ENCODE data around the gene SHH. TPM values are rescaled to one million over a fixed set of nuclear protein-coding genes. Genes with fewer than 3 reads are reported as not detected.

SHH gene
- total and polyA plus RNA-seq, 2 of the 13 experiments (the other 11 are each of a cell fraction or from before 2014, with no cell fraction given): 1.9 to 3.4 TPM

DNA sequence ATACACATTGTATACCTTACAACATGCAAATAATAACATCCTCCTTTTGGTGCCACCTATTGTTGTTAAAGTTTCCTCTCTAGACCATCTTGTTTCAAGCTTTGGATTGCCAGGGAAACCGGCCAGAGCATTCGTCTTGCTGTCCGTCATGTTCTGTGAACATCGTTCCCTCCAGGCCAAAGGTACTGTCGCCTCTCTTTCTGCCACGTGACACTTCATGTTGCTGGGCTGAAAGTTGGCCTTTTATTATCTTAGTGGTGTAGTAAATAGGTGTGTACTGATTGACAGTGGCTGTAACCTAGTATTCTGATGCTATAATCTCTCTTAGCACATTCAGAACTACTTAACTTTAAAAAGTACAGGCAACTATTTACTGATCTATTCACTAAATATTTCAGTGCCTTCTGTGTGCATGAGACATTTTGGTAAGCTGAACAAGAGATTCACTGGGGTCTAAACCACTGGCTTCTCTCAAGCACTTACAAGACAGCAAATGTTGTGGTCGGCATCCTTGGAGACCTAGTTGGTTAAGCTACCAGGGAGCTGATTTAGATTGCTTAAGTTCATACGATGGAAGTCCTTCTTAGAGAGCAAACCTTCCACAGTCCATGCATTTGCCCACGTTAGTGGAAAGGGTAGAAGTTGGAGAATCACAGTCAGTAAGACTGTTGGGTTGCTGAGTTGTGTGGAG, 52.4 kb downstream of the SHH start:
- peaks cover 45% of the 10 kb centered on the region for H3K79me2 ChIP-seq (ENCODE audit: insufficient read depth, low read length)
- no peak overlapping the region for H3K9ac ChIP-seq (ENCODE audit: insufficient read depth, low read depth, low read length)
- H3K27ac ChIP-seq (ENCODE audit: extremely low read length, insufficient read depth, low read length): no peak overlapping the region
- ChIA-PET POLR2A (no interaction called here), CTCF (ENCODE audit: low intra/inter-chr PET ratio, low total read pairs) (no interaction called here)
- in situ Hi-C loops (cut with HindIII; ENCODE audit: extremely low pct_ligation_motif_present, low pct_unique_long_range_greater_than_20kb): loop anchor here (25.0 kb wide), 1 partner anchor 373 kb away; no protein-coding TSS in a partner anchor
- H2AFZ ChIP-seq (ENCODE audit: low read length): no peak overlapping the region
- FAIRE-seq (no peak), DNase-seq (ENCODE audit: low spot score) (no peak), ATAC-seq (no peak)
- peaks cover 25 to 59% of the 10 kb centered on the region in 2 experiments for H3K36me3 ChIP-seq (replicated peaks in 1 of 2; ENCODE audit: control insufficient read depth in 1 of 2, insufficient read depth in 2 of 2, low read length in 2 of 2)
- no peaks in the 10 kb centered on the region for H3K9me3 ChIP-seq (ENCODE audit: low read length)
- H4K20me1 ChIP-seq (ENCODE audit: insufficient read depth, low read length): peaks cover 26% of the 10 kb centered on the region
- H3K27me3 ChIP-seq (ENCODE audit: control insufficient read depth in 1 of 2, insufficient read depth in 2 of 2, low read length in 2 of 2): no peaks in the 10 kb centered on the region
- no peak overlapping the region for H3K4me2 ChIP-seq (ENCODE audit: low read depth, low read length)
- H3K4me1 ChIP-seq (ENCODE audit: insufficient read depth, low read length): no peaks in the 10 kb centered on the region
- H3K4me3 ChIP-seq (replicated peaks in 1 of 3; ENCODE audit: insufficient read depth in 1 of 3, low read depth in 2 of 3, low read length in 3 of 3): no peak overlapping the region
- no TSS peak for BruUV-seq (replicated peaks)
- WGBS (ENCODE audit: low lambda C conversion rate): 98% methylated on average over 9 of the region's 9 CpGs
- intact Hi-C loops (cut with micrococcal nuclease; ENCODE audit: unreplicated experiment): loop anchor here (10.0 kb wide), 2 partner anchors 345 to 375 kb away; no protein-coding TSS in a partner anchor
- TF ChIP-seq, protein P1, sequence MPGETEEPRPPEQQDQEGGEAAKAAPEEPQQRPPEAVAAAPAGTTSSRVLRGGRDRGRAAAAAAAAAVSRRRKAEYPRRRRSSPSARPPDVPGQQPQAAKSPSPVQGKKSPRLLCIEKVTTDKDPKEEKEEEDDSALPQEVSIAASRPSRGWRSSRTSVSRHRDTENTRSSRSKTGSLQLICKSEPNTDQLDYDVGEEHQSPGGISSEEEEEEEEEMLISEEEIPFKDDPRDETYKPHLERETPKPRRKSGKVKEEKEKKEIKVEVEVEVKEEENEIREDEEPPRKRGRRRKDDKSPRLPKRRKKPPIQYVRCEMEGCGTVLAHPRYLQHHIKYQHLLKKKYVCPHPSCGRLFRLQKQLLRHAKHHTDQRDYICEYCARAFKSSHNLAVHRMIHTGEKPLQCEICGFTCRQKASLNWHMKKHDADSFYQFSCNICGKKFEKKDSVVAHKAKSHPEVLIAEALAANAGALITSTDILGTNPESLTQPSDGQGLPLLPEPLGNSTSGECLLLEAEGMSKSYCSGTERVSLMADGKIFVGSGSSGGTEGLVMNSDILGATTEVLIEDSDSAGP (CRISPR knock-in tag; IDR thresholded peaks at IDR 0.05; ENCODE audit: borderline replicate concordance): no peak
- TF ChIP-seq AGO2 (optimal IDR thresholded peaks at IDR 0.05; ENCODE audit: low read depth, low read length): no peak
- TF ChIP-seq, protein P2, sequence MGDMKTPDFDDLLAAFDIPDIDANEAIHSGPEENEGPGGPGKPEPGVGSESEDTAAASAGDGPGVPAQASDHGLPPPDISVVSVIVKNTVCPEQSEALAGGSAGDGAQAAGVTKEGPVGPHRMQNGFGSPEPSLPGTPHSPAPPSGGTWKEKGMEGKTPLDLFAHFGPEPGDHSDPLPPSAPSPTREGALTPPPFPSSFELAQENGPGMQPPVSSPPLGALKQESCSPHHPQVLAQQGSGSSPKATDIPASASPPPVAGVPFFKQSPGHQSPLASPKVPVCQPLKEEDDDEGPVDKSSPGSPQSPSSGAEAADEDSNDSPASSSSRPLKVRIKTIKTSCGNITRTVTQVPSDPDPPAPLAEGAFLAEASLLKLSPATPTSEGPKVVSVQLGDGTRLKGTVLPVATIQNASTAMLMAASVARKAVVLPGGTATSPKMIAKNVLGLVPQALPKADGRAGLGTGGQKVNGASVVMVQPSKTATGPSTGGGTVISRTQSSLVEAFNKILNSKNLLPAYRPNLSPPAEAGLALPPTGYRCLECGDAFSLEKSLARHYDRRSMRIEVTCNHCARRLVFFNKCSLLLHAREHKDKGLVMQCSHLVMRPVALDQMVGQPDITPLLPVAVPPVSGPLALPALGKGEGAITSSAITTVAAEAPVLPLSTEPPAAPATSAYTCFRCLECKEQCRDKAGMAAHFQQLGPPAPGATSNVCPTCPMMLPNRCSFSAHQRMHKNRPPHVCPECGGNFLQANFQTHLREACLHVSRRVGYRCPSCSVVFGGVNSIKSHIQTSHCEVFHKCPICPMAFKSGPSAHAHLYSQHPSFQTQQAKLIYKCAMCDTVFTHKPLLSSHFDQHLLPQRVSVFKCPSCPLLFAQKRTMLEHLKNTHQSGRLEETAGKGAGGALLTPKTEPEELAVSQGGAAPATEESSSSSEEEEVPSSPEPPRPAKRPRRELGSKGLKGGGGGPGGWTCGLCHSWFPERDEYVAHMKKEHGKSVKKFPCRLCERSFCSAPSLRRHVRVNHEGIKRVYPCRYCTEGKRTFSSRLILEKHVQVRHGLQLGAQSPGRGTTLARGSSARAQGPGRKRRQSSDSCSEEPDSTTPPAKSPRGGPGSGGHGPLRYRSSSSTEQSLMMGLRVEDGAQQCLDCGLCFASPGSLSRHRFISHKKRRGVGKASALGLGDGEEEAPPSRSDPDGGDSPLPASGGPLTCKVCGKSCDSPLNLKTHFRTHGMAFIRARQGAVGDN (CRISPR knock-in tag; IDR thresholded peaks at IDR 0.05): no peak
- no peak for TF ChIP-seq TEAD3 (CRISPR knock-in tag; optimal IDR thresholded peaks at IDR 0.05; ENCODE audit: borderline replicate concordance)
- TF ChIP-seq MIER3 (CRISPR knock-in tag; IDR thresholded peaks at IDR 0.05; ENCODE audit: borderline replicate concordance): no peak
- TF ChIP-seq ZBTB38 (CRISPR knock-in tag; IDR thresholded peaks at IDR 0.05): no peak
- TF ChIP-seq, protein P3, sequence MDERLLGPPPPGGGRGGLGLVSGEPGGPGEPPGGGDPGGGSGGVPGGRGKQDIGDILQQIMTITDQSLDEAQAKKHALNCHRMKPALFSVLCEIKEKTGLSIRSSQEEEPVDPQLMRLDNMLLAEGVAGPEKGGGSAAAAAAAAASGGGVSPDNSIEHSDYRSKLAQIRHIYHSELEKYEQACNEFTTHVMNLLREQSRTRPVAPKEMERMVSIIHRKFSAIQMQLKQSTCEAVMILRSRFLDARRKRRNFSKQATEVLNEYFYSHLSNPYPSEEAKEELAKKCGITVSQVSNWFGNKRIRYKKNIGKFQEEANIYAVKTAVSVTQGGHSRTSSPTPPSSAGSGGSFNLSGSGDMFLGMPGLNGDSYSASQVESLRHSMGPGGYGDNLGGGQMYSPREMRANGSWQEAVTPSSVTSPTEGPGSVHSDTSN (CRISPR knock-in tag; IDR thresholded peaks at IDR 0.05): no peak
- TF ChIP-seq, protein P4, sequence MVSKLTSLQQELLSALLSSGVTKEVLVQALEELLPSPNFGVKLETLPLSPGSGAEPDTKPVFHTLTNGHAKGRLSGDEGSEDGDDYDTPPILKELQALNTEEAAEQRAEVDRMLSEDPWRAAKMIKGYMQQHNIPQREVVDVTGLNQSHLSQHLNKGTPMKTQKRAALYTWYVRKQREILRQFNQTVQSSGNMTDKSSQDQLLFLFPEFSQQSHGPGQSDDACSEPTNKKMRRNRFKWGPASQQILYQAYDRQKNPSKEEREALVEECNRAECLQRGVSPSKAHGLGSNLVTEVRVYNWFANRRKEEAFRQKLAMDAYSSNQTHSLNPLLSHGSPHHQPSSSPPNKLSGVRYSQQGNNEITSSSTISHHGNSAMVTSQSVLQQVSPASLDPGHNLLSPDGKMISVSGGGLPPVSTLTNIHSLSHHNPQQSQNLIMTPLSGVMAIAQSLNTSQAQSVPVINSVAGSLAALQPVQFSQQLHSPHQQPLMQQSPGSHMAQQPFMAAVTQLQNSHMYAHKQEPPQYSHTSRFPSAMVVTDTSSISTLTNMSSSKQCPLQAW (CRISPR knock-in tag; IDR thresholded peaks at IDR 0.05): no peak
- TF ChIP-seq ZBTB8A (CRISPR knock-in tag; IDR thresholded peaks at IDR 0.05; ENCODE audit: borderline replicate concordance, low read depth): no peak
- TF ChIP-seq, protein P5, sequence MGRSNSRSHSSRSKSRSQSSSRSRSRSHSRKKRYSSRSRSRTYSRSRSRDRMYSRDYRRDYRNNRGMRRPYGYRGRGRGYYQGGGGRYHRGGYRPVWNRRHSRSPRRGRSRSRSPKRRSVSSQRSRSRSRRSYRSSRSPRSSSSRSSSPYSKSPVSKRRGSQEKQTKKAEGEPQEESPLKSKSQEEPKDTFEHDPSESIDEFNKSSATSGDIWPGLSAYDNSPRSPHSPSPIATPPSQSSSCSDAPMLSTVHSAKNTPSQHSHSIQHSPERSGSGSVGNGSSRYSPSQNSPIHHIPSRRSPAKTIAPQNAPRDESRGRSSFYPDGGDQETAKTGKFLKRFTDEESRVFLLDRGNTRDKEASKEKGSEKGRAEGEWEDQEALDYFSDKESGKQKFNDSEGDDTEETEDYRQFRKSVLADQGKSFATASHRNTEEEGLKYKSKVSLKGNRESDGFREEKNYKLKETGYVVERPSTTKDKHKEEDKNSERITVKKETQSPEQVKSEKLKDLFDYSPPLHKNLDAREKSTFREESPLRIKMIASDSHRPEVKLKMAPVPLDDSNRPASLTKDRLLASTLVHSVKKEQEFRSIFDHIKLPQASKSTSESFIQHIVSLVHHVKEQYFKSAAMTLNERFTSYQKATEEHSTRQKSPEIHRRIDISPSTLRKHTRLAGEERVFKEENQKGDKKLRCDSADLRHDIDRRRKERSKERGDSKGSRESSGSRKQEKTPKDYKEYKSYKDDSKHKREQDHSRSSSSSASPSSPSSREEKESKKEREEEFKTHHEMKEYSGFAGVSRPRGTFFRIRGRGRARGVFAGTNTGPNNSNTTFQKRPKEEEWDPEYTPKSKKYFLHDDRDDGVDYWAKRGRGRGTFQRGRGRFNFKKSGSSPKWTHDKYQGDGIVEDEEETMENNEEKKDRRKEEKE (IDR thresholded peaks at IDR 0.05): no peak
- no peak for TF ChIP-seq ZNF713 (CRISPR knock-in tag; IDR thresholded peaks at IDR 0.05)
- no peak for TF ChIP-seq U2AF2 (IDR thresholded peaks at IDR 0.05; ENCODE audit: low read depth, low read length)

Data from HepG2 (cell line).